ENCODE results near the gene AP2B1.

The AP2B1 gene

DNA sequence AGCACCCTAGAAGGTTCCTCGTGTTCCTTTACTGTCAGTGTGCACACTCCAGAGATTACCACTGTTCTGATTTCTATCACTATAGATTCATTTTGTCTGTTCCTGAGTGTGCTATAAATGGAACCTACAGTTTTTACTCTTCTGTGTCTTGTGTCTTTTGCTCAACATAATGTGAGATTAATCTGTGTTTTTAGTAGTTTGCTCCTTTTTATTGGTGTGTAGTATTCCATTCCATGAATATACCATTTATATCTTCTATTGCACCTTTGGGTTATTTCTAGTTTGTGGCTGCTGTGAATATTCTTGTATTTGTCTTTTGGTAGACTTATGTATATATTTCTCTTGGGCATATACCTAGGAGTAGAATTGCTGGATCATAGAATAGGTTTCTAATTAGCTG is 68.2 kb downstream of the AP2B1 start:
- H3K9ac ChIP-seq (ENCODE audit: low read length): no peak overlapping the region
- TF ChIP-seq CTCF (IDR thresholded peaks at IDR 0.05; ENCODE audit: low read depth, low read length): no peak
- no peak overlapping the region for H3K4me3 ChIP-seq (ENCODE audit: low read length)
- H3K79me2 ChIP-seq (ENCODE audit: low read length): no peaks in the 10 kb centered on the region
- no peaks in the 10 kb centered on the region for H3K9me3 ChIP-seq (ENCODE audit: insufficient read depth, low read length)
- H4K20me1 ChIP-seq (ENCODE audit: insufficient read depth, low read length): peaks cover 4% of the 10 kb centered on the region; the same call in 1 of the 2 replicates
- no peak overlapping the region for H2AFZ ChIP-seq (ENCODE audit: low read depth, low read length)
- 0 out of 2 replicates have a peak, but pooled peaks cover 3% of the 10 kb centered on the region for H3K4me1 ChIP-seq (ENCODE audit: low read length)
- no peak overlapping the region for H3K27ac ChIP-seq (ENCODE audit: low read length)
- no peaks in the 10 kb centered on the region for H3K27me3 ChIP-seq (ENCODE audit: low read depth, low read length)
- H3K36me3 ChIP-seq (replicated peaks; ENCODE audit: low read depth, low read length): peaks cover 10% of the 10 kb centered on the region
- no peak overlapping the region for H3K4me2 ChIP-seq (ENCODE audit: low read length)

DNA sequence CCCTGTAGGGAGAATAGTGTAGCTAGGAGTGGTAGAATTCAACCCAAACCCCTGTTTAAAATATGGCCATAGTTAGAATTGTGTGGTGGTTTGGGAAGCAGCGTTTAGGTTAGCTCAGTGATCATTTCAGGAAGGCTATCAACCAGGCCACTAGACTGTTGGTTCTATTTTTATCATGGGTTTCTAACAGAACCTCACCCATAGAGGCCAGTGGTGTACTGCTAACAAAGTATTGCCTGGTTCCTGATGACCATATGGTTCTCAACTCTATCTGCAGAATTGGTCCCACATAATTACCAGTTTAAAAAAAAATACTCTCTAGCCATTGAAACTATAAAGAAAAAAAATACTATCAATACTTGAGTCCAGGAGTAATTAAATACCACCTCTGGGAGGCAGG is 73.8 kb downstream of the AP2B1 start:
- H3K9me3 ChIP-seq (ENCODE audit: insufficient read depth, low read length): no peaks in the 10 kb centered on the region
- H3K9ac ChIP-seq (ENCODE audit: low read length): no peak overlapping the region
- H3K4me1 ChIP-seq (ENCODE audit: low read length): 0 out of 2 replicates have a peak, but pooled peaks cover 3% of the 10 kb centered on the region
- no peaks in the 10 kb centered on the region; the same call in 1 of the 2 replicates for H4K20me1 ChIP-seq (ENCODE audit: insufficient read depth, low read length)
- H3K4me3 ChIP-seq (ENCODE audit: low read length): no peak overlapping the region
- TF ChIP-seq CTCF (IDR thresholded peaks at IDR 0.05; ENCODE audit: low read depth, low read length) (no peak), EZH2phosphoT487 (IDR thresholded peaks at IDR 0.05; ENCODE audit: low read depth) (no peak)
- H2AFZ ChIP-seq (ENCODE audit: low read depth, low read length): no peak overlapping the region
- no peaks in the 10 kb centered on the region for H3K79me2 ChIP-seq (ENCODE audit: low read length)
- H3K4me2 ChIP-seq (ENCODE audit: low read length): no peak overlapping the region
- H3K27me3 ChIP-seq (ENCODE audit: low read depth, low read length): no peaks in the 10 kb centered on the region
- H3K36me3 ChIP-seq (replicated peaks; ENCODE audit: low read depth, low read length): peaks cover 5% of the 10 kb centered on the region
- no peak overlapping the region for H3K27ac ChIP-seq (ENCODE audit: low read length)

DNA sequence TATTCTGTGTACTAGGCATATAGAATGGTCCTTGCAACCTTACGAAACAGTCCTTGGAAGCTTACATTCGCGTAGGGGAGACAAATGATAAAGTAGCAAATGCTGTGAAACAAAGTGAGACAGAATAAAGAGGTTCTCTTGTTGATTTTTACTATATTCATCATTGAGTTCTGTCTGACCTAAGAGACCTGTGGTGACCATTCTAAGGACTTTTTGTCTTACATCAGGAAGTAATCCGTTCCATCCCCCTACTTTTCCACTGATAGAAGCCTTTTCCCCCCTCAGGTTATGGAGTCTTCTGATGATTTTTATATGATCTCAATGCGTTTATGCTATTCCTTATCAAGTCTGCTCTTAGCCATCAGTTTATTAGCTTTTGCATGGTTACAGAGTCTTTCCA is 77.6 kb downstream of the AP2B1 start:
- H3K4me2 ChIP-seq (ENCODE audit: low read length): no peak overlapping the region
- H4K20me1 ChIP-seq (ENCODE audit: insufficient read depth, low read length): no peaks in the 10 kb centered on the region
- H3K9ac ChIP-seq (ENCODE audit: low read length): no peak overlapping the region
- H3K27ac ChIP-seq (ENCODE audit: low read length): no peak overlapping the region
- TF ChIP-seq EZH2phosphoT487 (IDR thresholded peaks at IDR 0.05; ENCODE audit: low read depth) (no peak), CTCF (IDR thresholded peaks at IDR 0.05; ENCODE audit: low read depth, low read length) (no peak)
- H3K4me1 ChIP-seq (ENCODE audit: low read length): no peaks in the 10 kb centered on the region
- H3K9me3 ChIP-seq (ENCODE audit: insufficient read depth, low read length): no peaks in the 10 kb centered on the region
- no peak overlapping the region for H2AFZ ChIP-seq (ENCODE audit: low read depth, low read length)
- no peaks in the 10 kb centered on the region for H3K27me3 ChIP-seq (ENCODE audit: low read depth, low read length)
- no peaks in the 10 kb centered on the region for H3K79me2 ChIP-seq (ENCODE audit: low read length)
- no peak overlapping the region for H3K4me3 ChIP-seq (ENCODE audit: low read length)
- H3K36me3 ChIP-seq (replicated peaks; ENCODE audit: low read depth, low read length): no peaks in the 10 kb centered on the region

- Histone ChIP-seq H3K9me3 (ENCODE audit: insufficient read depth, low read length) (no peaks in the 10 kb centered on the region), H3K9ac (ENCODE audit: low read length) (no peak overlapping the region), H4K20me1 (ENCODE audit: insufficient read depth, low read length) (no peaks in the 10 kb centered on the region), H3K27me3 (ENCODE audit: low read depth, low read length) (no peaks in the 10 kb centered on the region), H3K36me3 (replicated peaks; ENCODE audit: low read depth, low read length) (no peaks in the 10 kb centered on the region), H2AFZ (ENCODE audit: low read depth, low read length) (no peak overlapping the region), H3K79me2 (ENCODE audit: low read length) (no peaks in the 10 kb centered on the region), H3K4me1 (ENCODE audit: low read length) (no peaks in the 10 kb centered on the region), H3K27ac (ENCODE audit: low read length) (no peak overlapping the region), H3K4me3 (ENCODE audit: low read length) (no peak overlapping the region), H3K4me2 (ENCODE audit: low read length) (no peak overlapping the region)
- TF ChIP-seq CTCF (IDR thresholded peaks at IDR 0.05; ENCODE audit: low read depth, low read length) (no peak), EZH2phosphoT487 (IDR thresholded peaks at IDR 0.05; ENCODE audit: low read depth) (no peak)
Observed at GRCh38 chr17:35665662-35666061, 78.5 kb downstream of the AP2B1 start.

All from OCI-LY3 (cell line).